SK-N-SH (cell line): ENCODE results near the gene ZYG11A. TPM values are rescaled to one million over a fixed set of nuclear protein-coding genes. Genes with fewer than 3 reads are reported as not detected.

Experiments
- CTCF ChIA-PET: fragments of 300-600, 350-600 bp; formaldehyde crosslinking; extraction: SDS; loops from one replicate; lab custom pipeline; 2021; lab: Yijun Ruan, JAX
- POLR2A ChIA-PET: fragments of 350-600 bp; sonication (Branson Sonifier 250); formaldehyde crosslinking; extraction: SDS; loops from one replicate; lab custom pipeline; 2020; ENCODE audit warnings: antibody characterized with exemption, inconsistent platforms; lab: Yijun Ruan, JAX
- DNase-seq: peaks from one replicate; pipeline ENCODE4 v3.0.0; 2012
- H2AFZ ChIP-seq: fragments of 200-600 bp; sonication (generic); 2 replicates; pipeline ENCODE4 v1.8.1; 2016; ENCODE audit warnings: antibody characterized with exemption, mild to moderate bottlenecking, low read depth
- H3F3A ChIP-seq: fragments of 200-600 bp; sonication (generic); replicated peaks from 2 replicates; pipeline ENCODE3; 2016; ENCODE audit warnings: antibody characterized with exemption, mild to moderate bottlenecking; ENCODE audit not compliant: insufficient read depth
- H3K27ac ChIP-seq, 2 experiments: fragments of 200-500 bp in 1 of 2; fragments of 200-600 bp in 1 of 2; sonication (Bioruptor generic) in 1 of 2; sonication (generic), shearing (Covaris generic) in 1 of 2; 2 replicates each; pipeline versions ENCODE4 v1.5.1 to v1.6.1; 2014 to 2016; ENCODE audit warnings: low read depth in 2 of 2, inconsistent platforms in 1 of 2, low read length in 1 of 2, mild to moderate bottlenecking in 1 of 2, mixed read lengths in 1 of 2
- H3K27me3 ChIP-seq: fragments of 200-600 bp; sonication (generic), shearing (Covaris generic); 2 replicates; pipeline ENCODE4 v1.6.1; 2016; ENCODE audit warnings: mixed run types; ENCODE audit not compliant: insufficient read depth
- H3K36me3 ChIP-seq, 2 experiments: fragments of 200-500 bp in 1 of 2; fragments of 200-600 bp in 1 of 2; sonication (Bioruptor generic) in 1 of 2; sonication (generic) in 1 of 2; replicated peaks in 1 of 2; 2 replicates each; pipeline versions ENCODE3 to v1.5.1; 2014 to 2016; ENCODE audit warnings: low read length in 1 of 2, mild to moderate bottlenecking in 1 of 2; ENCODE audit not compliant: insufficient read depth in 2 of 2, control insufficient read depth in 1 of 2
- H3K4me1 ChIP-seq, 2 experiments: fragments of 200-500 bp in 1 of 2; fragments of 200-600 bp in 1 of 2; sonication (Bioruptor generic) in 1 of 2; sonication (generic), shearing (Covaris generic) in 1 of 2; 2 replicates each; pipeline versions ENCODE4 v1.5.1 to v1.6.1; 2014 to 2016; ENCODE audit warnings: low read depth in 1 of 2, low read length in 1 of 2, mixed run types in 1 of 2; ENCODE audit not compliant: insufficient read depth in 2 of 2, control insufficient read depth in 1 of 2
- H3K4me2 ChIP-seq: fragments of 200-600 bp; sonication (generic), shearing (Covaris generic); 2 replicates; pipeline ENCODE4 v1.6.1; 2017; ENCODE audit warnings: mixed run types
- H3K4me3 ChIP-seq, 2 experiments: fragments of 200-500 bp in 1 of 2; fragments of 200-600 bp in 1 of 2; sonication (Bioruptor generic) in 1 of 2; sonication (generic), shearing (Covaris generic) in 1 of 2; 2 replicates each; pipeline versions ENCODE4 v1.5.1 to v1.8.1; 2014 to 2016; ENCODE audit warnings: low read depth in 2 of 2, inconsistent platforms in 1 of 2, low read length in 1 of 2, mild to moderate bottlenecking in 1 of 2, mixed read lengths in 1 of 2, moderate library complexity in 1 of 2
- H3K79me2 ChIP-seq: fragments of 200-600 bp; sonication (generic); 2 replicates; pipeline ENCODE4 v1.8.1; 2017; ENCODE audit warnings: mild to moderate bottlenecking; ENCODE audit not compliant: insufficient read depth
- H3K9ac ChIP-seq: fragments of 200-600 bp; sonication (generic); 2 replicates; pipeline ENCODE4 v1.6.1; 2017; ENCODE audit warnings: mixed run types
- H3K9me2 ChIP-seq: fragments of 200-600 bp; sonication (generic); 2 replicates; pipeline ENCODE4 v1.6.1; 2017; ENCODE audit warnings: mixed run types
- H3K9me3 ChIP-seq: fragments of 200-600 bp; sonication (generic); 2 replicates; pipeline ENCODE4 v1.6.1; 2017; ENCODE audit warnings: mixed run types, mild to moderate bottlenecking, moderate library complexity
- H4K20me1 ChIP-seq: fragments of 200-600 bp; sonication (generic); 2 replicates; pipeline ENCODE4 v1.6.1; 2017; ENCODE audit warnings: mild to moderate bottlenecking, mixed run types; ENCODE audit not compliant: insufficient read depth
- CHD2 ChIP-seq: fragments of 150-350 bp; IDR thresholded peaks from 2 replicates; pipeline ENCODE4 v1.6.1; 2018; ENCODE audit warnings: low read length; ENCODE audit not compliant: partially characterized antibody
- EZH2phosphoT487 ChIP-seq: fragments of 200-600 bp; sonication (generic); IDR thresholded peaks from 2 replicates; pipeline ENCODE4 v1.6.1; 2017; ENCODE audit warnings: low read depth, mixed run types, mild to moderate bottlenecking, antibody characterized with exemption, moderate library complexity, borderline replicate concordance
- FOSL2 ChIP-seq: IDR thresholded peaks from 2 replicates; pipeline ENCODE4 v1.4.0; 2012; ENCODE audit warnings: low read depth, mild to moderate bottlenecking, moderate library complexity, borderline replicate concordance
- FOXJ3 ChIP-seq: sonication (generic); formaldehyde crosslinking; IDR thresholded peaks from 2 replicates; pipeline ENCODE4 v1.5.1; 2020; ENCODE audit warnings: mild to moderate bottlenecking, missing genetic modification reagents
- GABPA ChIP-seq: IDR thresholded peaks from 2 replicates; pipeline ENCODE4 v1.4.0; 2012; ENCODE audit warnings: low read depth, mild to moderate bottlenecking
- GATA2 ChIP-seq: sonication (generic); formaldehyde crosslinking; IDR thresholded peaks from 2 replicates; pipeline ENCODE4 v1.5.0; 2020; ENCODE audit warnings: mild to moderate bottlenecking, missing genetic modification reagents
- JUND ChIP-seq: IDR thresholded peaks from 2 replicates; pipeline ENCODE4 v1.4.0; 2012
- MEF2A ChIP-seq: IDR thresholded peaks from 2 replicates; pipeline ENCODE4 v1.4.0; 2012; ENCODE audit warnings: low read depth, borderline replicate concordance
- MXI1 ChIP-seq: IDR thresholded peaks from 2 replicates; pipeline ENCODE4 v1.6.1; 2012; ENCODE audit warnings: mild to moderate bottlenecking, low read depth, low read length, improper control_type of control experiment
- RAD21 ChIP-seq: IDR thresholded peaks from 2 replicates; pipeline ENCODE4 v1.6.1; 2012; ENCODE audit warnings: mild to moderate bottlenecking, low read length
- RCOR1 ChIP-seq: fragments of 150-350 bp; IDR thresholded peaks from 2 replicates; pipeline ENCODE4 v1.6.1; 2017; ENCODE audit warnings: antibody characterized with exemption, low read length
- RFX5 ChIP-seq: IDR thresholded peaks from 2 replicates; pipeline ENCODE4 v1.6.1; 2012; ENCODE audit warnings: mild to moderate bottlenecking, improper control_type of control experiment, low read length
- RXRA ChIP-seq: IDR thresholded peaks from 2 replicates; pipeline ENCODE4 v1.4.0; 2012; ENCODE audit warnings: low read depth, mild to moderate bottlenecking, borderline replicate concordance
- SMC3 ChIP-seq: IDR thresholded peaks from 2 replicates; pipeline ENCODE4 v1.6.1; 2012; ENCODE audit warnings: low read depth, low read length, improper control_type of control experiment
- YY1 ChIP-seq: IDR thresholded peaks from 2 replicates; pipeline ENCODE4 v1.4.0; 2012; ENCODE audit warnings: low read depth, mild to moderate bottlenecking
- WGBS: methylation state at CpG from one replicate; pipeline ENCODE4 v1.1.6; 2017; ENCODE audit warnings: low lambda C conversion rate; 5-methylcytosine and 5-hydroxymethylcytosine counted together
- polyA plus RNA-seq, 3 experiments: library from polyadenylated mRNA; depleted of rRNA; stranded (reverse); fragments of >200 nt; gene quantifications; 2 replicates each; pipeline ENCODE4 v1.2.3, GENCODE V29; 2012
- TF ChIP-seq, protein P1 (sequence below): fragments of 200-600 bp; sonication (generic); IDR thresholded peaks from 2 replicates; pipeline ENCODE4 v1.6.1; 2017; ENCODE audit warnings: antibody characterized with exemption, mild to moderate bottlenecking, moderate library complexity
- TF ChIP-seq, protein P2 (sequence below): IDR thresholded peaks from 2 replicates; pipeline ENCODE4; 2012
- TF ChIP-seq, protein P3 (sequence below): fragments of 150-350 bp; IDR thresholded peaks from 2 replicates; pipeline ENCODE4 v1.6.1; 2017; ENCODE audit warnings: antibody characterized with exemption, low read length, low read depth, borderline replicate concordance
- TF ChIP-seq, protein P4 (sequence below): IDR thresholded peaks from 2 replicates; pipeline ENCODE4 v1.4.0; 2012; ENCODE audit warnings: low read depth
- TF ChIP-seq, protein P5 (sequence below): IDR thresholded peaks from 2 replicates; pipeline ENCODE4 v1.4.0; 2012; ENCODE audit warnings: low read depth, borderline replicate concordance

The ZYG11A gene
- polyA plus RNA-seq, 1 of the 3 experiments (the other 2 are of a cell fraction) = 0.41 TPM

DNA sequence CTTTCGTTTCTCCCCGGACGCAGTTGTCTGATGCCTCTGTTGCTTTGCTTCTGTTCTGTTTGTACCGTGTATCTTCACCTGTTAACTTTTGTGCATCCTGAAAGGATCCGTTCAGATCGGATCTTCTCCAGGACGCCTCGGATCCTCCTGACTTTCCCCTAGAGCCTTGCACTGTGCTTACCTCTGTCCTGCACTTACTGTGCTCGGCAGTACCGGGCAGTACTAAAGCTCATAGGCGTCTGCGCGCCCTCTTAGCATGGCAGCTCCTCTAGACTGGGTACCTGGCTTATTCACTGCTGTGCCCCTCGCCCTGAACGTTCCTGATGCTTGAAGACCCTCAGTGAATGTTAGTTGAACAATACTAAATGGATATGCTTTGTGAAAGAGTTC lies 85.5 kb downstream of the ZYG11A start (continued):
- TF ChIP-seq JUND = no peak
- no peak for TF ChIP-seq RAD21
- TF ChIP-seq, protein P1, sequence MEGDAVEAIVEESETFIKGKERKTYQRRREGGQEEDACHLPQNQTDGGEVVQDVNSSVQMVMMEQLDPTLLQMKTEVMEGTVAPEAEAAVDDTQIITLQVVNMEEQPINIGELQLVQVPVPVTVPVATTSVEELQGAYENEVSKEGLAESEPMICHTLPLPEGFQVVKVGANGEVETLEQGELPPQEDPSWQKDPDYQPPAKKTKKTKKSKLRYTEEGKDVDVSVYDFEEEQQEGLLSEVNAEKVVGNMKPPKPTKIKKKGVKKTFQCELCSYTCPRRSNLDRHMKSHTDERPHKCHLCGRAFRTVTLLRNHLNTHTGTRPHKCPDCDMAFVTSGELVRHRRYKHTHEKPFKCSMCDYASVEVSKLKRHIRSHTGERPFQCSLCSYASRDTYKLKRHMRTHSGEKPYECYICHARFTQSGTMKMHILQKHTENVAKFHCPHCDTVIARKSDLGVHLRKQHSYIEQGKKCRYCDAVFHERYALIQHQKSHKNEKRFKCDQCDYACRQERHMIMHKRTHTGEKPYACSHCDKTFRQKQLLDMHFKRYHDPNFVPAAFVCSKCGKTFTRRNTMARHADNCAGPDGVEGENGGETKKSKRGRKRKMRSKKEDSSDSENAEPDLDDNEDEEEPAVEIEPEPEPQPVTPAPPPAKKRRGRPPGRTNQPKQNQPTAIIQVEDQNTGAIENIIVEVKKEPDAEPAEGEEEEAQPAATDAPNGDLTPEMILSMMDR = no peak
- TF ChIP-seq RFX5 = no peak
- no peak for TF ChIP-seq MXI1
- TF ChIP-seq, all 33 proteins: peak for 0

DNA sequence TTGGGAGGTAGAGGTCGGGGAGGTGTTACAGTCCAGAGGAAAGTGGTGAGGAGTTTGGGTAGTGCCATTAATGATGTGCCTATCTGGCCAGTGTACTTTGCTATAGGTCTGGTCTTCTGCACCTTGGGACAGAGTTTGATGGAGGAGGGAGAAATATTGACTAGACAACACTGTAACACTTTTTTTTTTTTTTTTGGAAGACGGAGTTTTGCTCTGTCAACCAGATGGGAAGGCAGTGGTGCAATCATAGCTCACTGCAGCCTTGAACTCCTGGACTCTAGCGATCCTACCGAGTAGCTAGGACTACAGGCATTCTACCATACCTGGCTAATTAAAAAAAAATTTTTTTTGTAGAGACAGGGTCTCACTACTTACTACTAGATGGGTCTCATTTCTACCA lies 86.5 kb downstream of the ZYG11A start:
- TF ChIP-seq GATA2 (CRISPR knock-in tag) (no peak), RXRA (no peak), RFX5 (no peak), FOXJ3 (CRISPR knock-in tag) (no peak), SMC3 (no peak), YY1 (no peak), CHD2 (no peak), JUND (no peak), MEF2A (no peak), EZH2phosphoT487 (no peak), FOSL2 (no peak), RCOR1 (no peak), GABPA (no peak), RAD21 (no peak)
- TF ChIP-seq, protein P2, sequence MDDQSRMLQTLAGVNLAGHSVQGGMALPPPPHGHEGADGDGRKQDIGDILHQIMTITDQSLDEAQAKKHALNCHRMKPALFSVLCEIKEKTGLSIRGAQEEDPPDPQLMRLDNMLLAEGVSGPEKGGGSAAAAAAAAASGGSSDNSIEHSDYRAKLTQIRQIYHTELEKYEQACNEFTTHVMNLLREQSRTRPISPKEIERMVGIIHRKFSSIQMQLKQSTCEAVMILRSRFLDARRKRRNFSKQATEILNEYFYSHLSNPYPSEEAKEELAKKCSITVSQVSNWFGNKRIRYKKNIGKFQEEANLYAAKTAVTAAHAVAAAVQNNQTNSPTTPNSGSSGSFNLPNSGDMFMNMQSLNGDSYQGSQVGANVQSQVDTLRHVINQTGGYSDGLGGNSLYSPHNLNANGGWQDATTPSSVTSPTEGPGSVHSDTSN = no peak
- TF ChIP-seq, protein P3, sequence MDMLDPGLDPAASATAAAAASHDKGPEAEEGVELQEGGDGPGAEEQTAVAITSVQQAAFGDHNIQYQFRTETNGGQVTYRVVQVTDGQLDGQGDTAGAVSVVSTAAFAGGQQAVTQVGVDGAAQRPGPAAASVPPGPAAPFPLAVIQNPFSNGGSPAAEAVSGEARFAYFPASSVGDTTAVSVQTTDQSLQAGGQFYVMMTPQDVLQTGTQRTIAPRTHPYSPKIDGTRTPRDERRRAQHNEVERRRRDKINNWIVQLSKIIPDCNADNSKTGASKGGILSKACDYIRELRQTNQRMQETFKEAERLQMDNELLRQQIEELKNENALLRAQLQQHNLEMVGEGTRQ = no peak
- TF ChIP-seq, protein P1 = no peak
- TF ChIP-seq, protein P4, sequence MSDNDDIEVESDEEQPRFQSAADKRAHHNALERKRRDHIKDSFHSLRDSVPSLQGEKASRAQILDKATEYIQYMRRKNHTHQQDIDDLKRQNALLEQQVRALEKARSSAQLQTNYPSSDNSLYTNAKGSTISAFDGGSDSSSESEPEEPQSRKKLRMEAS = no peak
- TF ChIP-seq, protein P5, sequence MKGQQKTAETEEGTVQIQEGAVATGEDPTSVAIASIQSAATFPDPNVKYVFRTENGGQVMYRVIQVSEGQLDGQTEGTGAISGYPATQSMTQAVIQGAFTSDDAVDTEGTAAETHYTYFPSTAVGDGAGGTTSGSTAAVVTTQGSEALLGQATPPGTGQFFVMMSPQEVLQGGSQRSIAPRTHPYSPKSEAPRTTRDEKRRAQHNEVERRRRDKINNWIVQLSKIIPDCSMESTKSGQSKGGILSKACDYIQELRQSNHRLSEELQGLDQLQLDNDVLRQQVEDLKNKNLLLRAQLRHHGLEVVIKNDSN = no peak
- CTCF ChIA-PET = no interaction called here
- H3K79me2 ChIP-seq = no peaks in the 10 kb centered on the region
- 90% methylated on average over 4 of the region's 4 CpGs for WGBS
- no peak overlapping the region for H3K27ac ChIP-seq
- no peak overlapping the region for H3K9ac ChIP-seq
- DNase-seq = no peak
- no peak overlapping the region for H2AFZ ChIP-seq
- H3K4me3 ChIP-seq = no peak overlapping the region
- no peak overlapping the region for H3K4me2 ChIP-seq
- no peaks in the 10 kb centered on the region for H4K20me1 ChIP-seq
- no peaks in the 10 kb centered on the region for H3K9me3 ChIP-seq
- H3K36me3 ChIP-seq = no peaks in the 10 kb centered on the region
- POLR2A ChIA-PET = no interaction called here
- H3F3A ChIP-seq = no peaks in the 10 kb centered on the region
- H3K27me3 ChIP-seq = no peaks in the 10 kb centered on the region
- no peaks in the 10 kb centered on the region; the same call in 1 of the 2 replicates for H3K9me2 ChIP-seq
- H3K4me1 ChIP-seq = peaks cover 0 to 3% of the 10 kb centered on the region in 2 experiments; a peak in 1 of 4 replicates
